GM23338 (cell line): ENCODE results near the gene PTPN13. TPM values are rescaled to one million over a fixed set of nuclear protein-coding genes. Genes with fewer than 3 reads are reported as not detected.

ENCODE experiments used
- ATAC-seq: fragments of 200-7000 bp; cut with Tn5 transposase; 3 replicates; pipeline ENCODE4 v1.9.1; 2020
- DNase-seq: peaks from one replicate; pipeline ENCODE4 v3.0.0-alpha.2; 2015; ENCODE audit warnings: low spot score
- H2AFZ ChIP-seq: fragments of 200-600 bp; sonication (generic); 2 replicates; pipeline ENCODE4 v1.8.0; 2016; ENCODE audit warnings: antibody characterized with exemption, mild to moderate bottlenecking, moderate library complexity
- H3F3A ChIP-seq: fragments of 200-600 bp; sonication (generic); replicated peaks from 2 replicates; pipeline ENCODE4 v1.8.0; 2017; ENCODE audit warnings: antibody characterized with exemption, mixed run types, low read depth
- H3K27ac ChIP-seq: fragments of 200-600 bp; sonication (generic); 2 replicates; pipeline ENCODE4 v1.6.1; 2016; ENCODE audit warnings: low read depth
- H3K27me3 ChIP-seq: fragments of 200-600 bp; sonication (generic); 2 replicates; pipeline ENCODE4 v1.8.0; 2016; ENCODE audit warnings: mild to moderate bottlenecking, mixed run types, moderate library complexity; ENCODE audit not compliant: insufficient read depth
- H3K36me3 ChIP-seq: fragments of 200-600 bp; sonication (generic); 2 replicates; pipeline ENCODE4 v1.8.0; 2016; ENCODE audit warnings: mild to moderate bottlenecking; ENCODE audit not compliant: insufficient read depth
- H3K4me1 ChIP-seq: fragments of 200-600 bp; sonication (generic); 2 replicates; pipeline ENCODE4 v1.8.0; 2016; ENCODE audit warnings: mild to moderate bottlenecking, moderate library complexity; ENCODE audit not compliant: insufficient read depth
- H3K4me2 ChIP-seq: fragments of 200-600 bp; sonication (generic); 2 replicates; pipeline ENCODE4 v1.7.1; 2017; ENCODE audit warnings: mixed run types
- H3K4me3 ChIP-seq: fragments of 200-600 bp; sonication (generic); 2 replicates; pipeline ENCODE4 v1.6.1; 2016; ENCODE audit warnings: mixed run types
- H3K79me2 ChIP-seq: fragments of 200-600 bp; sonication (generic); replicated peaks from 2 replicates; pipeline ENCODE4 v1.8.0; 2017; ENCODE audit warnings: mild to moderate bottlenecking; ENCODE audit not compliant: insufficient read depth
- H3K9me2 ChIP-seq: fragments of 200-600 bp; sonication (generic); 2 replicates; pipeline ENCODE4 v1.8.0; 2017; ENCODE audit not compliant: insufficient read depth
- H4K20me1 ChIP-seq: fragments of 200-600 bp; sonication (generic); replicated peaks from 2 replicates; pipeline ENCODE4 v1.8.0; 2017; ENCODE audit warnings: mild to moderate bottlenecking; ENCODE audit not compliant: insufficient read depth
- H3K27ac Mint-ChIP-seq: 2 replicates; pipeline ENCODE4 v1.8.0; 2020; ENCODE audit warnings: inconsistent platforms, mild to moderate bottlenecking, moderate library complexity, mixed read lengths
- H3K27me3 Mint-ChIP-seq: 3 replicates; pipeline ENCODE4 v1.8.0; 2022; ENCODE audit warnings: low read depth, mild to moderate bottlenecking, moderate library complexity, mixed read lengths, inconsistent platforms; ENCODE audit not compliant: insufficient read depth, poor library complexity
- H3K36me3 Mint-ChIP-seq: 3 replicates; pipeline ENCODE4 v1.8.0; 2021; ENCODE audit warnings: low read depth, mild to moderate bottlenecking, inconsistent platforms, moderate library complexity, mixed read lengths
- H3K4me1 Mint-ChIP-seq: 3 replicates; pipeline ENCODE4 v1.8.0; 2020; ENCODE audit warnings: mild to moderate bottlenecking, inconsistent platforms, mixed read lengths
- H3K4me3 Mint-ChIP-seq: 3 replicates; pipeline ENCODE4 v1.8.0; 2021; ENCODE audit warnings: moderate library complexity, mild to moderate bottlenecking, inconsistent platforms, mixed read lengths
- H3K9me3 Mint-ChIP-seq: 3 replicates; pipeline ENCODE4 v1.8.0; 2020; ENCODE audit warnings: moderate library complexity, mild to moderate bottlenecking, inconsistent platforms, mixed read lengths
- CREB1 ChIP-seq: fragments of 250-450 bp; sonication (Bioruptor Pico); IDR thresholded peaks from 2 replicates; pipeline ENCODE4 v1.5.0; 2020; ENCODE audit warnings: low read depth, mild to moderate bottlenecking, moderate library complexity
- NANOG ChIP-seq: IDR thresholded peaks from 2 replicates; pipeline ENCODE4 v1.6.1; 2016; ENCODE audit warnings: antibody characterized with exemption, borderline replicate concordance
- ZNF114 ChIP-seq: fragments of 250-450 bp; sonication (Bioruptor Pico); IDR thresholded peaks from 2 replicates; pipeline ENCODE4 v1.5.0; 2020; ENCODE audit warnings: mild to moderate bottlenecking, moderate library complexity
- polyA plus RNA-seq: library from polyadenylated mRNA; unstranded; fragments of >200 nt; fragmentation: Nextera tagmentation; extraction: Ambion mirVana; gene quantifications from 2 replicates; pipeline ENCODE4 v1.2.1, GENCODE V29; 2016
- total RNA-seq: library from RNA; depleted of rRNA; stranded (reverse); fragments of >200 nt; shearing (Covaris generic); gene quantifications from 2 replicates; pipeline ENCODE4 v1.2.3, GENCODE V29; 2014
- TF ChIP-seq, protein P1 (sequence below): fragments of 250-450 bp; sonication (Bioruptor Pico); IDR thresholded peaks from 2 replicates; pipeline ENCODE4 v1.5.0; 2020; ENCODE audit warnings: mild to moderate bottlenecking, moderate library complexity
- TF ChIP-seq, protein P2 (sequence below), 2 experiments: fragments of 200-600 bp in 1 of 2; sonication (generic) in 1 of 2; conservative IDR thresholded peaks; 2 replicates each; pipeline versions ENCODE4 v1.5.1 to v1.6.1; 2016 to 2017; ENCODE audit warnings: antibody characterized with exemption in 2 of 2, low read depth in 2 of 2, mild to moderate bottlenecking in 2 of 2, moderate library complexity in 1 of 2
- TF ChIP-seq, protein P3 (sequence below): IDR thresholded peaks from 2 replicates; pipeline ENCODE4 v1.6.1; 2016; ENCODE audit warnings: antibody characterized with exemption

The PTPN13 gene
- total and polyA plus RNA-seq, 2 experiments from 2014 or later: 12.6 to 49.9 TPM

DNA sequence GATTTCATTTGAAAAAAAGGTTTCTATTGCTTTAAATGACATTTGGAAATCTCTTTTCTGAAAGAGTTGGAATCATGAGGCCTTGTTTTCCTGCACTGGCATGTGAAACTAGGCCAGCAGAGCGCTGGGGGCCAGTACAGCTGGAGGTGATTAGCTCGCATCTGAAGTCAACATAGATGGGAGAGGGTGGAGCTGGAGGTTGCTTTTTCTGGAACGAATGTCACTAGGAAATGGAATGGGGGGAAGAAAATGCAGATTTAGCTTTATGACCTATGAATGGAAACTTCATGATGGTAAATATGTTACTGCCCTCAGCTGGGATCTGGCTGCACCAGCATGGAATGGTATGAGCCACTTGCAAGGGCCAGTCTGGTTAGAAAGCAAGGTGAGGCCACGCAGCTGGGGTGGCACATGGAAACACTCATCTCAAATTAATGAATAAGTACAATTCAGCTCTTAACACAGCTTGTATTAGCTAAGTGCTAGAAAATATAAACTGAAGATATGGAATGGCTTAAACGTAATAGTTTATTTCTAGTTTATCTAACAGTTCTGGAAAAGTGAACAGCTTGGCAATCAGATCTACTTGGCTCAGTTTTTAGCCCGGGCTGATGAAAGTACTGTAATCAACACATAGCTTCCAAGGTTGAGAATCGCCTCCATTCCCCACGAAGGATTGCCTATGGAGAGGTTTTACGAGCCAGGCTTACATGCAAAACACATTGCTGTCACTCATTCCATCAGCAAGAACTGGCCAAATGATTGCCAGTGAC, 222.6 kb downstream of the PTPN13 start (continued):
- TF ChIP-seq CREB1 (no peak), ZNF114 (CRISPR knock-in tag) (no peak), NANOG (no peak)

DNA sequence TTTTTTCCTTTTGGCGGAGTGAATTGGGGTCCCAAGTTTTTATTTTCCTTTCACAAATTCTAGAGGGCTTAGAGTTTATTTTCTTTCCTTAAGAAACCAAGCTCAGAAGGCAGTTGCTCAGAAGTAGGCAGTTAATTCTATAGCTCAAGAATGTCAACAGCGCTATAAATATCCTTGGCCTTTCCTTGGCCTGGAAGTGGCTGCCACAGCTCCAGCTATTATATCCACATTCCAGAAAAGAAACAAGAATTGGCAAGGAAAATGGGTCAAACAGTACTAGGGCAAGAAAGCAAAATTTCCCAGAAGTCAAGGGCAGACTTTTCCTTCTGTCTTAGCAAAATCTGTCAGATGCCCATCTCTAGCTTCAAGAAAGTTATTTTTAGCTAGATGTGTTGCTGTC, 224.1 kb downstream of the PTPN13 start:
- Histone ChIP-seq H2AFZ (no peak overlapping the region), H3K4me2 (no peak overlapping the region), H3K79me2 (no peaks in the 10 kb centered on the region), H3K4me1 (0 out of 2 replicates have a peak, but pooled peaks cover 6% of the 10 kb centered on the region), H3K27me3 (no peaks in the 10 kb centered on the region), H3K36me3 (peaks cover 12% of the 10 kb centered on the region; the same call in 1 of the 2 replicates), H3K9me2 (peaks cover 7% of the 10 kb centered on the region; the same call in 1 of the 2 replicates), H4K20me1 (no peaks in the 10 kb centered on the region), H3K4me3 (no peak overlapping the region), H3K27ac (0 out of 2 replicates have a peak overlapping the region, but pooled peaks have one; percentile 0), H3F3A (no peaks in the 10 kb centered on the region)
- Mint-ChIP-seq H3K27ac (peak overlapping the region; percentile 60), H3K9me3 (peaks cover 8% of the 10 kb centered on the region; the same call in 2 of the 3 replicates), H3K36me3 (peaks cover 30% of the 10 kb centered on the region), H3K4me1 (peaks cover 5% of the 10 kb centered on the region; the same call in 2 of the 3 replicates), H3K4me3 (no peak overlapping the region), H3K27me3 (no peaks in the 10 kb centered on the region)
- TF ChIP-seq, protein P1, sequence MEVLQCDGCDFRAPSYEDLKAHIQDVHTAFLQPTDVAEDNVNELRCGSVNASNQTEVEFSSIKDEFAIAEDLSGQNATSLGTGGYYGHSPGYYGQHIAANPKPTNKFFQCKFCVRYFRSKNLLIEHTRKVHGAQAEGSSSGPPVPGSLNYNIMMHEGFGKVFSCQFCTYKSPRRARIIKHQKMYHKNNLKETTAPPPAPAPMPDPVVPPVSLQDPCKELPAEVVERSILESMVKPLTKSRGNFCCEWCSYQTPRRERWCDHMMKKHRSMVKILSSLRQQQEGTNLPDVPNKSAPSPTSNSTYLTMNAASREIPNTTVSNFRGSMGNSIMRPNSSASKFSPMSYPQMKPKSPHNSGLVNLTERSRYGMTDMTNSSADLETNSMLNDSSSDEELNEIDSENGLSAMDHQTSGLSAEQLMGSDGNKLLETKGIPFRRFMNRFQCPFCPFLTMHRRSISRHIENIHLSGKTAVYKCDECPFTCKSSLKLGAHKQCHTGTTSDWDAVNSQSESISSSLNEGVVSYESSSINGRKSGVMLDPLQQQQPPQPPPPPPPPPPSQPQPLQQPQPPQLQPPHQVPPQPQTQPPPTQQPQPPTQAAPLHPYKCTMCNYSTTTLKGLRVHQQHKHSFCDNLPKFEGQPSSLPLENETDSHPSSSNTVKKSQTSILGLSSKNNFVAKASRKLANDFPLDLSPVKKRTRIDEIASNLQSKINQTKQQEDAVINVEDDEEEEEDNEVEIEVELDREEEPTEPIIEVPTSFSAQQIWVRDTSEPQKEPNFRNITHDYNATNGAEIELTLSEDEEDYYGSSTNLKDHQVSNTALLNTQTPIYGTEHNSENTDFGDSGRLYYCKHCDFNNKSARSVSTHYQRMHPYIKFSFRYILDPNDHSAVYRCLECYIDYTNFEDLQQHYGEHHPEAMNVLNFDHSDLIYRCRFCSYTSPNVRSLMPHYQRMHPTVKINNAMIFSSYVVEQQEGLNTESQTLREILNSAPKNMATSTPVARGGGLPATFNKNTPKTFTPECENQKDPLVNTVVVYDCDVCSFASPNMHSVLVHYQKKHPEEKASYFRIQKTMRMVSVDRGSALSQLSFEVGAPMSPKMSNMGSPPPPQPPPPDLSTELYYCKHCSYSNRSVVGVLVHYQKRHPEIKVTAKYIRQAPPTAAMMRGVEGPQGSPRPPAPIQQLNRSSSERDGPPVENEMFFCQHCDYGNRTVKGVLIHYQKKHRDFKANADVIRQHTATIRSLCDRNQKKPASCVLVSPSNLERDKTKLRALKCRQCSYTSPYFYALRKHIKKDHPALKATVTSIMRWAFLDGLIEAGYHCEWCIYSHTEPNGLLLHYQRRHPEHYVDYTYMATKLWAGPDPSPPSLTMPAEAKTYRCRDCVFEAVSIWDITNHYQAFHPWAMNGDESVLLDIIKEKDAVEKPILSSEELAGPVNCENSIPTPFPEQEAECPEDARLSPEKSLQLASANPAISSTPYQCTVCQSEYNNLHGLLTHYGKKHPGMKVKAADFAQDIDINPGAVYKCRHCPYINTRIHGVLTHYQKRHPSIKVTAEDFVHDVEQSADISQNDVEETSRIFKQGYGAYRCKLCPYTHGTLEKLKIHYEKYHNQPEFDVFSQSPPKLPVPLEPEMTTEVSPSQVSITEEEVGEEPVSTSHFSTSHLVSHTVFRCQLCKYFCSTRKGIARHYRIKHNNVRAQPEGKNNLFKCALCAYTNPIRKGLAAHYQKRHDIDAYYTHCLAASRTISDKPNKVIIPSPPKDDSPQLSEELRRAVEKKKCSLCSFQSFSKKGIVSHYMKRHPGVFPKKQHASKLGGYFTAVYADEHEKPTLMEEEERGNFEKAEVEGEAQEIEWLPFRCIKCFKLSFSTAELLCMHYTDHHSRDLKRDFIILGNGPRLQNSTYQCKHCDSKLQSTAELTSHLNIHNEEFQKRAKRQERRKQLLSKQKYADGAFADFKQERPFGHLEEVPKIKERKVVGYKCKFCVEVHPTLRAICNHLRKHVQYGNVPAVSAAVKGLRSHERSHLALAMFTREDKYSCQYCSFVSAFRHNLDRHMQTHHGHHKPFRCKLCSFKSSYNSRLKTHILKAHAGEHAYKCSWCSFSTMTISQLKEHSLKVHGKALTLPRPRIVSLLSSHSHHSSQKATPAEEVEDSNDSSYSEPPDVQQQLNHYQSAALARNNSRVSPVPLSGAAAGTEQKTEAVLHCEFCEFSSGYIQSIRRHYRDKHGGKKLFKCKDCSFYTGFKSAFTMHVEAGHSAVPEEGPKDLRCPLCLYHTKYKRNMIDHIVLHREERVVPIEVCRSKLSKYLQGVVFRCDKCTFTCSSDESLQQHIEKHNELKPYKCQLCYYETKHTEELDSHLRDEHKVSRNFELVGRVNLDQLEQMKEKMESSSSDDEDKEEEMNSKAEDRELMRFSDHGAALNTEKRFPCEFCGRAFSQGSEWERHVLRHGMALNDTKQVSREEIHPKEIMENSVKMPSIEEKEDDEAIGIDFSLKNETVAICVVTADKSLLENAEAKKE (CRISPR knock-in tag): no peak
- TF ChIP-seq, protein P2, sequence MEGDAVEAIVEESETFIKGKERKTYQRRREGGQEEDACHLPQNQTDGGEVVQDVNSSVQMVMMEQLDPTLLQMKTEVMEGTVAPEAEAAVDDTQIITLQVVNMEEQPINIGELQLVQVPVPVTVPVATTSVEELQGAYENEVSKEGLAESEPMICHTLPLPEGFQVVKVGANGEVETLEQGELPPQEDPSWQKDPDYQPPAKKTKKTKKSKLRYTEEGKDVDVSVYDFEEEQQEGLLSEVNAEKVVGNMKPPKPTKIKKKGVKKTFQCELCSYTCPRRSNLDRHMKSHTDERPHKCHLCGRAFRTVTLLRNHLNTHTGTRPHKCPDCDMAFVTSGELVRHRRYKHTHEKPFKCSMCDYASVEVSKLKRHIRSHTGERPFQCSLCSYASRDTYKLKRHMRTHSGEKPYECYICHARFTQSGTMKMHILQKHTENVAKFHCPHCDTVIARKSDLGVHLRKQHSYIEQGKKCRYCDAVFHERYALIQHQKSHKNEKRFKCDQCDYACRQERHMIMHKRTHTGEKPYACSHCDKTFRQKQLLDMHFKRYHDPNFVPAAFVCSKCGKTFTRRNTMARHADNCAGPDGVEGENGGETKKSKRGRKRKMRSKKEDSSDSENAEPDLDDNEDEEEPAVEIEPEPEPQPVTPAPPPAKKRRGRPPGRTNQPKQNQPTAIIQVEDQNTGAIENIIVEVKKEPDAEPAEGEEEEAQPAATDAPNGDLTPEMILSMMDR (conservative IDR thresholded peaks at IDR 0.05; ENCODE audit: low read depth in 2 of 2): no peak
- TF ChIP-seq CREB1: no peak
- TF ChIP-seq, protein P3, sequence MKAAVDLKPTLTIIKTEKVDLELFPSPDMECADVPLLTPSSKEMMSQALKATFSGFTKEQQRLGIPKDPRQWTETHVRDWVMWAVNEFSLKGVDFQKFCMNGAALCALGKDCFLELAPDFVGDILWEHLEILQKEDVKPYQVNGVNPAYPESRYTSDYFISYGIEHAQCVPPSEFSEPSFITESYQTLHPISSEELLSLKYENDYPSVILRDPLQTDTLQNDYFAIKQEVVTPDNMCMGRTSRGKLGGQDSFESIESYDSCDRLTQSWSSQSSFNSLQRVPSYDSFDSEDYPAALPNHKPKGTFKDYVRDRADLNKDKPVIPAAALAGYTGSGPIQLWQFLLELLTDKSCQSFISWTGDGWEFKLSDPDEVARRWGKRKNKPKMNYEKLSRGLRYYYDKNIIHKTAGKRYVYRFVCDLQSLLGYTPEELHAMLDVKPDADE: no peak
- DNase-seq (no peak), ATAC-seq (no peak)
